NCI-H1105 treated with DMSO at 0.1 percent for 48 hours (cell line): Measurements from ENCODE around the gene NAV2.

Source experiments
- DNase-seq: peaks from one replicate; lab custom pipeline; 2025; lab: John Stamatoyannopoulos, UW

The NAV2 gene

GRCh38 chr11:20037396-20038153, 324.9 kb downstream of the NAV2 start:
- DNase-seq: no peak

GRCh38 chr11:20038412-20038811, 325.8 kb downstream of the NAV2 start:
- DNase-seq: no peak

GRCh38 chr11:20038972-20039371, 326.3 kb downstream of the NAV2 start:
- DNase-seq: no peak

- DNase-seq: no peak
Observed at GRCh38 chr11:20041499-20041898, 328.9 kb downstream of the NAV2 start.

GRCh38 chr11:20042045-20042639, 329.5 kb downstream of the NAV2 start:
- no peak for DNase-seq

DNA sequence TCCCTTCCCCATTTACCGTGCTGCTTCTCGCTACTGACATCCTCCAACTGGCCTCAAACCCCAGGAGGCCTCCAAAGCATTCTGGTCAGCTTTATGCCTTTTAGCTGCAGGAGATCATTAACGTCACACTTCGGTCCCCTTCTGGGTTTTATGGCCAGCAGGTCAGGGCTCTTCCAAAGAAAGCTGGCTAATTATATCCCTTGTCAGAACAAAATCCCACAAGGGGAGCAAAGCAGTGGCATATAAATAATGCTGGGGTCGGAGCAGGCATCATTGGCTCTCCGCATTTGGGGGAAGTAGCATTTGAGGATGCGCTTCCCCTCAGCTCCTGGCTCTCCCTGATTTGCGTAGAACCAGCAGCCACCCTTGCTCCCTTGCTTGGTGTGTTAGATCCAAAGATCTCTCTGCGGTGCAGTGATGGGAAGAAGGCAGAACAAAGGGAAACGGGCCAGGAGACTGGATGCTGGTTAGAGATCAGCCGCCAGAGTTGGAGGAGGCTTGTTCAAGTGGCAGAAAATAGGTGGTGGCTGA, 330.2 kb downstream of the NAV2 start:
- no peak for DNase-seq

DNA sequence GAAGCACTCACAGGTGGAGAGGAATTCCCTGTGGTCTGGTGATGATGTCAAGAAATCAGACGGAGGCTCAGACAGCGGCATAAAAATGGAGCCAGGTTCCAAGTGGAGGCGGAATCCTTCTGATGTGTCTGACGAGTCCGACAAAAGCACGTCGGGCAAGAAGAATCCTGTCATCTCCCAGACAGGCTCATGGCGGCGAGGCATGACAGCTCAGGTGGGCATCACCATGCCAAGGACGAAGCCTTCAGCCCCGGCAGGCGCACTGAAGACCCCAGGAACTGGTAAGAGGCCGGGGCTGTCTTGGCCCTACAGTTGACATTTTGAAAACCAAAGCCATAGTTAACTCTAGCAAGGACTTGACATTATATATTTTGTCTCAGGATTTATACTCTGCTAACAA, 331.4 kb downstream of the NAV2 start:
- DNase-seq: no peak

DNA sequence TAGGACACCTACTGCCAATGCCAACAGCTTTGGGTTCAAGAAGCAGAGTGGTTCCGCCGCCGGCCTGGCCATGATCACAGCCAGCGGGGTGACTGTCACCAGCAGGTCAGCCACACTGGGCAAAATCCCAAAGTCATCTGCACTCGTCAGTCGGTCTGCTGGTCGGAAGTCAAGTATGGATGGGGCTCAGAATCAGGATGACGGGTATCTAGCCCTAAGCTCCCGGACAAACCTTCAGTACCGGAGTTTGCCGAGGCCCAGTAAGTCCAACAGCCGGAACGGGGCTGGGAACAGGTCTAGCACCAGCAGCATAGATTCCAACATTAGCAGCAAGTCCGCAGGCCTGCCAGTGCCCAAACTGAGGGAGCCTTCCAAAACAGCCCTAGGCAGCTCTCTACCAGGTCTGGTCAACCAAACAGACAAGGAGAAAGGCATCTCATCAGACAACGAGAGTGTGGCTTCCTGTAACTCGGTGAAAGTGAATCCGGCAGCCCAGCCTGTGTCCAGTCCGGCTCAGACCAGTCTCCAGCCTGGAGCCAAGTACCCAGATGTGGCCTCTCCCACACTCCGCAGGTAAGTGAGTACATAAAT, 332.6 kb downstream of the NAV2 start:
- no peak for DNase-seq

DNA sequence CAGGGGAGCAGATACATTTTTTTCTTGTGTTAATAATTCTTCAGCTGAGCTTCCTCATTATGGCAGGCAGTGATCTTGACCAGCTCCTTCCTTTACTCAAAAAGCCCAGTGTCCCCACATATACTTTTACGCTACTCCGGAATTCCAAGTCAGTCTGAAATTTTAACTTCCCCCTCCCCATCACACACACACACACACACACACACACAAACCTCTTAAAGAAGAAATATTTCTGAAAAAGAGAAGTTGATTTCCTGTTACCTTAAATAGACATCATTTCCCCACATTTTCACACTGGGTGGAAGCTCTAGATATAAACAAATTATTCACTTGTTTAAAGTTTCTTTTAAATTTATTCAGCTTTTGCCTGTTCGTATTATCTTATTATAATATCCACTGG, 333.8 kb downstream of the NAV2 start:
- no peak for DNase-seq

- DNase-seq: no peak
Observed at GRCh38 chr11:20047006-20047768, 334.6 kb downstream of the NAV2 start.

DNA sequence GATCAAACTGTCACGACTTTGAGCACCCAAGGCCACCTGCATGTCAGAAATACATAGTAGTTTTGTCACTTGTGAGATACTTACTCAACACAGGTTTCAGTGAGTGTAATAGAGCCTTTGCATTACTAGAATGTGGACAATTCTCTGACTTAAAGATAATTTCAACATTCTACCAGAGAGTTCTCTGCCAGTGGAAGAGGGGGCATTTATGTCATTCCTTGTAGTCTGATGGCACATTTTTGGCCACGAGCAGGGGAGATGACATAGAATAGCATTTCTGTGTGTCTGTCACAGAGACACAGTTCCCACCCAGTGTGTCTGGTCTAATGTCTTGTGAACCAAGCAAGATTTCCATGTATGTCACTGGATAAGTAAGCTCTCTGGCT, 335.1 kb downstream of the NAV2 start:
- DNase-seq: no peak

GRCh38 chr11:20048246-20048645, 335.6 kb downstream of the NAV2 start:
- no peak for DNase-seq

- DNase-seq: no peak
Observed at GRCh38 chr11:20048707-20049106, 336.1 kb downstream of the NAV2 start.

DNA sequence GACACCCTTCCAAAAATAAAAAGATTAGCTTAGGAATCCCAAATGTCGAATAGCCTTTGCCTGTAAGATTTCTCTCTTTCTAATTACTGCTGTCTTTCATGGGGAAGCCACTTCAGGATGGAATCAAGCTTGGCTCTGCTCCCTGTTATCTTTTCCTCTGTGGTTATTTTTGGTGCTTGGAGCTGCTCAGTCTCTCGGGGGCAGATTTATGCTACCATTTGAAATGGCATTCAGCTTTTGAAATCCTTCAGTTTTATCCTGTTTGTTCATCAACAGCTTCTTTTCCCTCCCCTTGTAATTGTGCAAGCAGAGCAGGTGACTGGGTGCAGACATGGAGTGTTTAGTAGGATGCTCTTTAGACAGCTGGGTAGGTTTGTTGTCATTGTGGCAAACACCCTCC, 336.6 kb downstream of the NAV2 start:
- no peak for DNase-seq

- DNase-seq: no peak
Observed at GRCh38 chr11:20050048-20050447, 337.4 kb downstream of the NAV2 start.

GRCh38 chr11:20050551-20051333, 338.1 kb downstream of the NAV2 start:
- DNase-seq: peak; percentile 15

GRCh38 chr11:20051469-20052399, 339.1 kb downstream of the NAV2 start:
- no peak for DNase-seq

- no peak for DNase-seq
Observed at GRCh38 chr11:20053572-20053971, 340.9 kb downstream of the NAV2 start.

DNA sequence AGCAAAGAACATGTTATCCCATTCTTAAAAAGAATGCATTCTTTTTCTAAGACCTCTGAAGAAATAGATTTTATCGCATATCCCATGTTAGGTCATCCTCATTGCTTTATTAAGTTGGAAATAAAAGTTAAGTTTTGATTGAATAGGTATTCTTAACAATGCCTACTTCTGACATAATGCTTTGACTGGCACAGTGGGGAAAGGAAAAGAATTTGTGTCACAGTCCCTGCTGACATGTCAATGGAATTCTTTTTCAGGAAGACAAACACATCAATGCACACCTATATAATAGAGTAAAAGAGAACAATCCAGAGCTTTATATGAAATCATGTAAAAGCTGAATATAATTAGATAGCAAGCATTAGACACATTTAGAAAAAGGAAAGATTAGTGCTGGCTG, 341.9 kb downstream of the NAV2 start:
- no peak for DNase-seq

- peak; percentile 60 for DNase-seq
Observed at GRCh38 chr11:20055312-20055711, 342.7 kb downstream of the NAV2 start.
